GM20431 (cell line): ENCODE results near the gene KCNE1.
"Not testable (repeated sequence)": the region's sequence is repeated elsewhere in the genome, so short reads cannot be mapped to it uniquely, and the experiment has no call there.

Experiments
- in situ Hi-C: fragments of 300-500 bp; cut with MseI, MboI; formaldehyde crosslinking; loops from one replicate; pipeline ENCODE4 v1.15.0; 2020; ENCODE audit warnings: low sequenced_read_pairs; ENCODE audit not compliant: unreplicated experiment

KCNE1 gene

DNA sequence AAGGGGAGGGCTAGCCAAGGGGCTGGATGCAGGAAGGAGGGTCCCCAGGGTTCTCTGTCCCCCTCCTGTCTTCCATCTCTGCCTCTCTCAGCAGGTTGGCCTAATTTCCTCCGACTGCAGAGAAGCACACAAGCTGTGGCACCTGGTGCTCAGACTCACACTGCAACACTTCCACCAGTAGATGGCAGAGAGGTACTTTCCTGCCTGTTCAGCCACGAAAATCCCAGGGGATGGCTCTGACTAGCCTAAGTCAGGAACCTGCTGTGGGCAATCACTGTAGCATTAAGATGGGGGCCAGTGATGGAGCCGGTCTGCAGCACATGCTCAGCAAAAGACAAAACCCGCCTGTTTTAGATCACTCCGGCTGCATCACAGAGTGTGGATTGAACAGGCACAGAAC lies 82.3 kb downstream of the KCNE1 start:
- in situ Hi-C loops: not testable (repeated sequence)

DNA sequence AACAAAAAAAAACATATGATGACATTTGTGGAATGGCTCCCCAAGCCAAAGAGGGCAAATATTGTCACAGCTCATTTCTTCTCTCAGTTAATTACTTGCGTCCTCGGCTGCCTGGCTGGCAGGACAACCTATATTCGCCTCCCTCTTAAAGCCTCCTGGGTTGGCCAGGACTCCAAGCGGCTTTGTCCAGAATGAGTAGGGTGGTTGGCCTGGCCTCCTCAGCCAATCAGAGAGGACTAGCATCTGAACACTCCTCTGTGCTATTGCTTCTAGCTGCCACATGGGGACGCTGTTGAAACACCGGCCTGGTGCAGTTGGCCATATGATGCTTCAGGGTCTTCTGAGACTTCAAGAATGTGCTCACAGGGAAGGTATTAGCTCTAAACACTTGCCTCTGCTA lies 83.6 kb downstream of the KCNE1 start:
- in situ Hi-C loops: not testable (repeated sequence)

DNA sequence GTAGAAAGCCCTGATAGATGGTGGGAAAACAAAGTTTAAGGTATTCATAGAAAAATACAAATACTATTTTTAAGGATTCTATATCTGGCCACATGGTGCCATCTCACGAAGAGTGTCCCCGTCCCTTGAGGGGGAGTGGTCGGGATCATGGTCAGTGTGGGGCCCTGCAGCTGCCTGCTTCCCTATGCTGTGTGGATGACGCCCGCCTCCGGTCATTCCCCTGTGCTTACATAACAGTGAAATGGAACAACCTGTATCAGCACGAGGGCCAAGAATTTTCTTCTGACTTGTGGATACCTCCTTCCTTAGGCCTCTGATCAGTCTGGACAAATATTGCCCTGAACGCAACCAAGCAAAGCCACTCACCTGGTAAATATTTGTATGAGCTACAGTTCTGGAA lies 84.7 kb downstream of the KCNE1 start:
- in situ Hi-C loops: not testable (repeated sequence)

DNA sequence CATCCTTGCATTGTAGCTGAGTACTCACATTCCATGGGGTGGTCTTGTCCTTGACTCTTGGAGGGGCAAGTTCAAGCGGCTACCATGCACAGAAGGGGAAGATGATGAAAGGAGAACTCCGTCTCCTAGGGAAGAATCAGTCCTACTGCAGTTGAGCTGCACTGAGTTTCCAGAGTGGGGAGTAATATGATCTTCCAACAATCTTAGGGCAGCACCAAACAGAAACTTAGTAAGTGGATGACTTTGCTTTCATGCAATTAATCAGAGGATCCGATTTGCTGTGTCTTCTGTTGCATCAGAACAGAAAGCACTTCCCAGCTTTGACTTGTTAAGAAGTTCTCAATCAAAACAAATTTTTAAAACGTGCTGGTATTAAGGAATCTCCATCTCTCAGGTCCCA lies 88.2 kb downstream of the KCNE1 start, which contains the start of gene SMIM34:
Gene SMIM34 (minus strand): TSS at position 147 of the 400 bp plus-strand sequence. CDS start 112 bp downstream, at position 35.
- in situ Hi-C loops: not testable (repeated sequence)

DNA sequence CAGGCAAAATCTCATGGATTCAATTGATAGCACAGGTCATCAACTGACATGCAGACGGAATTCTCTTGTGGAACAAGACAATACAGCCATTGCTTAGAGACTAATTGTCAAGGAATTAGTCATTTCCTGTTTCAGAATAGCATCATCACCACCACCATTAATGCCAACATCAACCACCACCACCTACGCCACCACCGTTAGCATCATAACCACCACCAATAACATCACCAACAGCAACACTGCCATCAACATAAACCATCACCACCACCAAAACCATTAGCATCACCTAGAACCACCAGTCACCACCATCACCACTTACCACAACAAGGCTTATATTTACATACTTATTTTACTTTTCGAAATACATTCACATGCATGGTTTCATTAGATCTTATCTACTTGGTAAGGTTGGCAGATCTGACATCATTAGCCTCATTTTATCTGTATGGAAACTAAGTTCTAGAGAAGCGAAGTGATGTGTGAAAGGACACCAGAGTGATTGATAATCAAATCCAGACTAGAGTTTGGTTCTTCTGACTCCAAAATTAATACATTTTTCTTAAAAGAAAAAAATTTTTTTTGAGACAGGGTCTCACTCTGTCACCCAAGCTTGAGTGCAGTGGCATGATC lies 94.4 kb downstream of the KCNE1 start:
- in situ Hi-C loops: not testable (repeated sequence)

DNA sequence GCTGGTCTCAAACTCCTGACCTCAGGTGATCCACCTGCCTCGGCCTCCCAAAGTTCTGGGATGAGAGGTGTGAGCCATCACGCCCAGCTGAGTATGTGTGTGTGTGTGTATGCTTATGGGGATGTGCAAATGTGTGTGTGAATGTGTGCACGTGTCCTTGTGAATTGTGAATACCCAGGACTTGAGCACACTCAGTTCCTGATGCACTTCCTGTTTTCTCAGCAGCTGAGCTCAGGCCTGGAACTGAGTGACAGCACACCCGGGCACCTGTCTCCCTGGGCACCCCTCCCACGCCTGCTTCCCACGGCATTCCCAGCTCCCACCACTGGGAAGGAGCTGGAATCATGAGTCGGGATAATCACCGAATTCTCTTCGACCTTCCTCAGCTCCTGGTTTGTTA lies 104.7 kb downstream of the KCNE1 start:
- in situ Hi-C loops: not testable (repeated sequence)

DNA sequence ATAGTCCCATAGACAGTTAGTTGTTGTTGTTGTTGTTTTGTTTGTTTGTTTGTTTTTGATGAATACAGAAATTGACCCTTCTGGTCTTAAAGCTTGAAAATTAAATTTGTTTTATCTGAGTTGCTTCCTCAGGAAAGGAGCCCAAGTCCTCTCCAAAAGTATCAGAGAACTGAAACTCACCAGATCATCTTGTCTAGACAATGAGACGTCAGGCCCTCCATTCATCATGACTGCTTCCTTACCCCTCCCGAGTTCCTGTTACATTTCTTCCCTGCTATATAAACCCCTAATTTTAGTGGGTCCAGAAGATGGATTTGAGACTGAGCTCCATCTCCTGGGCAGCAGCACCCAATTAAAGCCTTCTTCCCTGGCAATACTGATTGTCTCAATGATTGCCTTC lies 105.3 kb downstream of the KCNE1 start:
- in situ Hi-C loops: not testable (repeated sequence)

DNA sequence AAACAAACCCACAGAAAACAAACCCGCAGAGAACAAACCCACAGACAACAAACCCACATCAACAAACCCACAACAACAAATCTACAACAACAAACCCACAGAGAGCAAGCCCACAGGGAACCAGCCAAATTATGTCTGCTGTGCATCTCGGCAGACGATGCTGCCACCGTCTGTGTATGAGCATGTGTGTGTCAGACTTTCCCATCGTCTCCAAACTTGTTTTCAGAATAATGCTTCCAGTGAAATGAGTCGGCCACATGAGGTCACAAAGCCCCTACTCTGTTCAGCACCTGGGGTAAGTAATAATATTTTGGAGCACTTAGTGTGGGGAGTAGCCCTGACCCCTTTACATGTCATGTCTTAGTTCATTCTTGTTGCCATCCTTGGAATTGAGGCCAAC lies 105.9 kb downstream of the KCNE1 start:
- in situ Hi-C loops: not testable (repeated sequence)

DNA sequence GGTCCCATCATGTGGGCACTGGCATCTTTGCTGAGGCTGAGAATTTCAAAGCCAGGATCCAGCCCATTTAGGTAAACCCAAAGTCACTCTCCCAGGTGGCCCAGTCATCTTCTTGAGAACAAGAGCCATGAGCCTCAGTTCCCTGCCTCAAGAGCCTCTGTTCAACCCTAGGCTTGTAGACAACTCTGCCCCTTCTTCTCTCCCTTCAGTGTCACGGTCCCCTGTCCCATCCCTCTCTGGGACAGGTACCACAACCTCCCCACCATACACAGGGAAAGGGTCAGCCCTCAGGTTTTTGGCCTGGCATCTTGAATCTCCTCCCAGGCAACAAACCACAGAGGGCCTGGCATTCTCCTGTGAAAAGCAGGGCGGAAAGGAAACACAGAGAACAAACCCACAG lies 106.3 kb downstream of the KCNE1 start:
- in situ Hi-C loops: not testable (repeated sequence)

DNA sequence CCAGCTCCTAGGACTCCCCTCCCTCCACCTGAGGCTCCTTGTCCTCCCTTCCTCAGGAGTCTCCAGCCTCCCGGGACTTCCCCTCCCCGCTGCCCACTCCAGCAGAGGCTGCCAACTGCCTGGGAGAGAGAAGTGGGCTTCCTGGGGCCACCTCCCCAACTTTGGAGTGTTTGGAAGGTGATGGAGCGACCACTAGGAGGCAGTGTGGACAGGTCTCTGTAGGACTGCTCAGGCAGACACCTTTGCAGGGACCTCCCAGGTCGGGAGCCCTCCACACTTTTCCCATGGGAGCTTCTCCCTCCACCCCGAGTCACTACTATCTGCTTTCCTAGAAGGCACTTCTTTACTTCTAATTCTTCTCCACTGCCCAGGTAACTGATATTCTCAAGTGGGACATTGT lies 107.3 kb downstream of the KCNE1 start:
- in situ Hi-C loops: not testable (repeated sequence)

DNA sequence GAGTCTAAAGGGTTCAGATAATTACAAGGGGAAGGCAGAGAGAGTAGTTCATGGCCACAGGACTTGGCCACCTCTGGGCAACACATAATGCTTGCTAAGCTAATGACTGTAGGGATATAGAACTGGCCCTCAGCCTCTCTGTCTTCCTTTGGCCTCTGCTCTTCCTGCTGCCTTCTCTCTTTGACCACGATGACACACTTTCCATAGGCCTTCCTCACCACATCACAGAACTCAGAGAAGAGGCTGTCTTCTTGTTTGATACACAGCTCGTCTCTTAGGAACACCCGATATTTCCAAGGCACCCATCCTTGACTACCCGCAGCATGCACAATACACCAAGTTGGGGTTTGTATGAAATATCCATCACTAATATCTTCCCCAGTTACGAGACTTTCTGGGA lies 111.5 kb downstream of the KCNE1 start:
- in situ Hi-C loops: not testable (repeated sequence)
